GM12864 (cell line): Measurements from ENCODE around the gene TSR3.

ENCODE experiments used
- DNase-seq: peaks from one replicate; pipeline ENCODE4 v3.0.0-alpha.2; 2011; ENCODE audit warnings: low read depth
- H3K4me3 ChIP-seq: 2 replicates; pipeline ENCODE4 v1.5.1; 2011; ENCODE audit warnings: mild to moderate bottlenecking, low read depth, low read length, control low read depth
- CTCF ChIP-seq: IDR thresholded peaks from 2 replicates; pipeline ENCODE4 v1.5.1; 2011; ENCODE audit warnings: low read depth, mild to moderate bottlenecking, moderate library complexity, low read length, control low read depth, inconsistent platforms; ENCODE audit errors: missing control alignments

The TSR3 gene

GRCh38 chr16:1351582-1352362 lies at the start of gene TSR3, which contains the start of gene GNPTG:
Gene TSR3, minus strand, starts transcription at chr16:1351878. Its CDS starts 74 bp downstream, at chr16:1351804.
Gene GNPTG, plus strand, starts transcription at chr16:1351931. Its CDS starts 35 bp downstream, at chr16:1351966.
- no peak for TF ChIP-seq CTCF
- peak within 1 kb of the TSS; percentile 84 for H3K4me3 ChIP-seq
- peak; percentile 79 for DNase-seq

GRCh38 chr16:1401061-1401757 lies 49.5 kb upstream of the TSR3 start:
- DNase-seq: no peak
- no peak for TF ChIP-seq CTCF
- no peak overlapping the region for H3K4me3 ChIP-seq

- DNase-seq: no peak
- no peak overlapping the region for H3K4me3 ChIP-seq
- no peak for TF ChIP-seq CTCF
Measured at GRCh38 chr16:1398826-1399581, 47.3 kb upstream of the TSR3 start.

- no peak for DNase-seq
- no peak for TF ChIP-seq CTCF
- H3K4me3 ChIP-seq: no peak overlapping the region
Measured at GRCh38 chr16:1398351-1398750, 46.7 kb upstream of the TSR3 start.

GRCh38 chr16:1397779-1398178 lies 46.1 kb upstream of the TSR3 start:
- no peak for TF ChIP-seq CTCF
- no peak for DNase-seq
- no peak overlapping the region for H3K4me3 ChIP-seq

GRCh38 chr16:1395444-1396031 lies 43.9 kb upstream of the TSR3 start:
- TF ChIP-seq CTCF: no peak

More at GRCh38 chr16:1395444-1396031, 43.9 kb upstream of the TSR3 start:
- DNase-seq: no peak
- H3K4me3 ChIP-seq: no peak overlapping the region
